T-helper 2 cell treated with Interferon-gamma antibody and Interleukin-4, amounts not matched to agents 100 ng/mL and 5 ng/mL, for 36 hours (primary cell): ENCODE results near the gene CLDN22. TPM values are rescaled to one million over a fixed set of nuclear protein-coding genes. Genes with fewer than 3 reads are reported as not detected.
"Not testable (repeated sequence)": the region's sequence is repeated elsewhere in the genome, so short reads cannot be mapped to it uniquely, and the experiment has no call there.

ENCODE experiments used
- intact Hi-C: fragments of 100-400 bp; cut with micrococcal nuclease; formaldehyde crosslinking; loops from one replicate; pipeline ENCODE4 v1.15.1; 2023
- total RNA-seq: library from RNA; stranded (reverse); gene quantifications from 2 replicates; pipeline ENCODE4 v1.2.3, GENCODE V29; 2022

Gene CLDN22
- total RNA-seq, 1 donor from 2014 or later: not detected

- intact Hi-C loops: no loop called here
Observed at GRCh38 chr4:183347566-183347965, 27.5 kb upstream of the CLDN22 start.

GRCh38 chr4:183347146-183347545 is 27.1 kb upstream of the CLDN22 start:
- intact Hi-C loops: no loop called here

- intact Hi-C loops: no loop called here
Observed at GRCh38 chr4:183345261-183345660, 25.2 kb upstream of the CLDN22 start.

GRCh38 chr4:183344523-183345255 is 24.6 kb upstream of the CLDN22 start:
- intact Hi-C loops: no loop called here

- intact Hi-C loops: no loop called here
Observed at GRCh38 chr4:183343730-183344129, 23.7 kb upstream of the CLDN22 start.

GRCh38 chr4:183342541-183343533 is 22.8 kb upstream of the CLDN22 start:
- intact Hi-C loops: no loop called here

GRCh38 chr4:183337833-183338232 is 17.8 kb upstream of the CLDN22 start:
- intact Hi-C loops: no loop called here

GRCh38 chr4:183337349-183337748 is 17.3 kb upstream of the CLDN22 start:
- intact Hi-C loops: no loop called here

GRCh38 chr4:183335369-183335940 is 15.4 kb upstream of the CLDN22 start:
- intact Hi-C loops: no loop called here

- intact Hi-C loops: no loop called here
Observed at GRCh38 chr4:183333983-183334382, 13.9 kb upstream of the CLDN22 start.

- intact Hi-C loops: no loop called here
Observed at GRCh38 chr4:183333202-183333601, 13.1 kb upstream of the CLDN22 start.

- intact Hi-C loops: no loop called here
Observed at GRCh38 chr4:183332447-183332846, 12.4 kb upstream of the CLDN22 start.

- intact Hi-C loops: no loop called here
Observed at GRCh38 chr4:183330841-183331240, 10.8 kb upstream of the CLDN22 start.

- intact Hi-C loops: no loop called here
Observed at GRCh38 chr4:183329954-183330742, 10.1 kb upstream of the CLDN22 start.

- intact Hi-C loops: no loop called here
Observed at GRCh38 chr4:183329244-183329643, 9.2 kb upstream of the CLDN22 start.

- intact Hi-C loops: no loop called here
Observed at GRCh38 chr4:183328832-183329231, 8.8 kb upstream of the CLDN22 start.

GRCh38 chr4:183327827-183328226 is 7.8 kb upstream of the CLDN22 start:
- intact Hi-C loops: no loop called here

GRCh38 chr4:183326853-183327252 is 6.8 kb upstream of the CLDN22 start:
- intact Hi-C loops: no loop called here

GRCh38 chr4:183326387-183326786 is 6.3 kb upstream of the CLDN22 start:
- intact Hi-C loops: not testable (repeated sequence)

- intact Hi-C loops: no loop called here
Observed at GRCh38 chr4:183324619-183325018, 4.5 kb upstream of the CLDN22 start.

- intact Hi-C loops: not testable (repeated sequence)
Observed at GRCh38 chr4:183324056-183324455, 4.0 kb upstream of the CLDN22 start.
